Bronchial smooth muscle cell (primary cell): Measurements from ENCODE around the gene PIM1. TPM values are rescaled to one million over a fixed set of nuclear protein-coding genes. Genes with fewer than 3 reads are reported as not detected.

ENCODE experiments used
- total RNA-seq: library from RNA; depleted of rRNA; stranded (reverse); fragments of >200 nt; gene quantifications from 2 replicates; pipeline ENCODE4 v1.2.1, GENCODE V29; 2014

Gene PIM1
- total RNA-seq: 6.0 and 14.8 TPM in 2 replicates

DNA sequence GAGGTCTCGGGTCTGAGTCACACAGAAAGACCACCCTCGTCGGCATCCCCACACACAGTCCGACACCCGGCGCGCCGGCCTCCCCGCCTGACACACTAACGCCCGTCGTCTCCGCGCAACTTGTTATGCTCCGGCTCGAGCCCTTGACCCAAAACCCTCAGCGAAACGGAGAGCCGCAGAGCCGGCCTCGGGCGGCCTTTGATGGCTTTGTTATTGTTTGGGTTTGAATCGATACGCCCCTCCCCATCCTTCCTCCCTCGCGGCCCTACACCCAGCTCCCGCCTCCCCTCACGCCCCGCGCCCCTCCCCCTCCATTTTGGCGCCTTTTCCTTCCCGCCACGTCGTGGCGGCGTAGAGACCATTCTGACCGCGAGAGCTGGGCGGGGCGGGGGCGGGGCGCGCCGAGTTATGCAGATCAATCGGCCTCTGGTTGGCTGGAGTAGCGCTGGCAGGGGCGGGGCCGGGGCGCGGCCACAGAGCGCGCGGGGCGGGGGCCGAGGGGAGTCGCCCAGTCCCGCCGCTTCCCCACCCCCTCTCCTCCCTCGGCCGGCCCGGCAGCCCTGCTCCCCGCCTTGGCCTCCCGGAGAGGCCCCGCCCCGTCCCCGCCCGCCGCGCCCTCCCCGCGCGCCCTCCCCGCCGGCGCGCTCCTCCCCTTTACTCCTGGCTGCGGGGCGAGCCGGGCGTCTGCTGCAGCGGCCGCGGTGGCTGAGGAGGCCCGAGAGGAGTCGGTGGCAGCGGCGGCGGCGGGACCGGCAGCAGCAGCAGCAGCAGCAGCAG is at the start of gene PIM1:
Gene PIM1 (plus strand): TSS at position 657 of the 777 bp plus-strand sequence. CDS start 424 bp downstream, outside the sequence.

Other genes starting within 250 kb of the PIM1 start
- gene PI16, start 215.4 kb upstream of the PIM1 start, total RNA-seq: 2.3 and 4.7 TPM in 2 replicates
- 238 and 243 TPM in 2 replicates for gene MTCH1, start 184.0 kb upstream of the PIM1 start, total RNA-seq
- gene FGD2, start 164.5 kb upstream of the PIM1 start, total RNA-seq: not detected in 2 replicates
- gene TBC1D22B, start 87.6 kb downstream of the PIM1 start, total RNA-seq: 3.3 and 3.4 TPM in 2 replicates
- 1.3 and 2.0 TPM in 2 replicates for gene TMEM217, start 88.0 kb downstream of the PIM1 start, total RNA-seq
- gene RNF8, start 183.8 kb downstream of the PIM1 start, total RNA-seq: 25.1 and 25.2 TPM in 2 replicates